Mesothelial cell of epicardium (in vitro differentiated cells): ENCODE results near the gene NGLY1. TPM values are rescaled to one million over a fixed set of nuclear protein-coding genes. Genes with fewer than 3 reads are reported as not detected.

Experiments used
- DNase-seq, 2 experiments: peaks; one replicate each; pipeline ENCODE4 v3.0.0; 2021; ENCODE audit warnings: low spot score in 2 of 2; ENCODE audit not compliant: unreplicated experiment in 2 of 2
- H3K27ac Mint-ChIP-seq: 2 replicates; pipeline ENCODE4 v1.8.0; 2021; ENCODE audit warnings: mixed read lengths
- H3K27me3 Mint-ChIP-seq: 2 replicates; pipeline ENCODE4 v1.8.0; 2021; ENCODE audit warnings: low read depth, mixed read lengths
- H3K36me3 Mint-ChIP-seq: 2 replicates; pipeline ENCODE4 v1.8.0; 2021; ENCODE audit warnings: mixed read lengths
- H3K4me1 Mint-ChIP-seq: 2 replicates; pipeline ENCODE4 v1.8.0; 2021; ENCODE audit warnings: mixed read lengths
- H3K4me3 Mint-ChIP-seq: 2 replicates; pipeline ENCODE4 v1.8.0; 2021; ENCODE audit warnings: mild to moderate bottlenecking, moderate library complexity, mixed read lengths
- H3K9me3 Mint-ChIP-seq: 2 replicates; pipeline ENCODE4 v1.8.0; 2021; ENCODE audit warnings: mixed read lengths
- total RNA-seq: library from RNA; stranded (reverse); gene quantifications from 3 replicates; pipeline ENCODE4 v1.2.1, GENCODE V29; 2021
- TF ChIP-seq, protein P1 (sequence below): fragments of 200-600 bp; sonication (generic); IDR thresholded peaks from one replicate; pipeline ENCODE4 v1.5.0; 2021; ENCODE audit warnings: antibody characterized with exemption; ENCODE audit not compliant: unreplicated experiment

Gene NGLY1
- total RNA-seq, 1 donor from 2014 or later = 32.7 TPM

DNA sequence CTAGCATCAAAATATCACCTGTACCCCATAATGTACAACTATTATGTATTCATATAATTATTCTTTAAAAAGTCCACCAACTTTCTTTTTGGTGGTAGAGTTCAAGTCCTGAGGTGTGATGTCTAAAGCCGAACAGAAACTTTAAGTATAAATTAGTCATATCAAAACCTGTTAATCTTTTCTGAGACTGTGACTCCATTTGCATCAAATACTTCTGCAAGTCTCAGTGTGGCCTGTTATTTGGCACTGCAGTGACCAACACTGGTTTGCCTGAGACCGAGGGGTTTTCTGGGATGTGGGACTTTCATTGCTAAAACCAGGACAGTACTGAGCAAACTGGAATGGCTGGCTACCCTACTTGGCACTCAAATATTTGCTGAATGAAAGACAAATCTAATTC lies 7.3 kb downstream of the NGLY1 start:
- no peak for DNase-seq
- Mint-ChIP-seq H3K9me3 (peaks cover 52% of the 10 kb centered on the region), H3K27ac (no peak overlapping the region), H3K36me3 (peaks cover 64% of the 10 kb centered on the region), H3K27me3 (no peaks in the 10 kb centered on the region), H3K4me1 (peaks cover 6% of the 10 kb centered on the region), H3K4me3 (no peak overlapping the region)
- TF ChIP-seq, protein P1, sequence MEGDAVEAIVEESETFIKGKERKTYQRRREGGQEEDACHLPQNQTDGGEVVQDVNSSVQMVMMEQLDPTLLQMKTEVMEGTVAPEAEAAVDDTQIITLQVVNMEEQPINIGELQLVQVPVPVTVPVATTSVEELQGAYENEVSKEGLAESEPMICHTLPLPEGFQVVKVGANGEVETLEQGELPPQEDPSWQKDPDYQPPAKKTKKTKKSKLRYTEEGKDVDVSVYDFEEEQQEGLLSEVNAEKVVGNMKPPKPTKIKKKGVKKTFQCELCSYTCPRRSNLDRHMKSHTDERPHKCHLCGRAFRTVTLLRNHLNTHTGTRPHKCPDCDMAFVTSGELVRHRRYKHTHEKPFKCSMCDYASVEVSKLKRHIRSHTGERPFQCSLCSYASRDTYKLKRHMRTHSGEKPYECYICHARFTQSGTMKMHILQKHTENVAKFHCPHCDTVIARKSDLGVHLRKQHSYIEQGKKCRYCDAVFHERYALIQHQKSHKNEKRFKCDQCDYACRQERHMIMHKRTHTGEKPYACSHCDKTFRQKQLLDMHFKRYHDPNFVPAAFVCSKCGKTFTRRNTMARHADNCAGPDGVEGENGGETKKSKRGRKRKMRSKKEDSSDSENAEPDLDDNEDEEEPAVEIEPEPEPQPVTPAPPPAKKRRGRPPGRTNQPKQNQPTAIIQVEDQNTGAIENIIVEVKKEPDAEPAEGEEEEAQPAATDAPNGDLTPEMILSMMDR = no peak

DNA sequence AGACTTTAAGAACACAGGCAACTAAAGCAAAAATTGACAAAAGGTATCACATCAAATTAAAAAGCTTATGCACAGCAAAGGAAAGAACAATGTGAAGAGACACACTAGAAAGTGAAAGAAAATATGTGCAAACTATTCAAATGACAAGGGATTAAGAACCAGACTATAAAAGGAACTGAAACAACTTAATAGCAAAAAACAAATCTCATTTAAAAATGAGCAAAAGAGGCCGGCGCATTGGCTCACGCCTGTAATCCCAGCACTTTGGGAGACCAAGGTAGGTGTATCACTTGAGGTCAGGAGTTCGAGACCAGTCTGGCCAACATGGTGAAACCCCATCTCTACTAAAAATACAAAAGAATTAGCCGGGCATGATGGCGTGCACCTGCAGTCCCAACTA lies 14.4 kb downstream of the NGLY1 start:
- Mint-ChIP-seq H3K36me3 (peaks cover 49% of the 10 kb centered on the region), H3K27ac (no peak overlapping the region), H3K4me3 (no peak overlapping the region)

DNA sequence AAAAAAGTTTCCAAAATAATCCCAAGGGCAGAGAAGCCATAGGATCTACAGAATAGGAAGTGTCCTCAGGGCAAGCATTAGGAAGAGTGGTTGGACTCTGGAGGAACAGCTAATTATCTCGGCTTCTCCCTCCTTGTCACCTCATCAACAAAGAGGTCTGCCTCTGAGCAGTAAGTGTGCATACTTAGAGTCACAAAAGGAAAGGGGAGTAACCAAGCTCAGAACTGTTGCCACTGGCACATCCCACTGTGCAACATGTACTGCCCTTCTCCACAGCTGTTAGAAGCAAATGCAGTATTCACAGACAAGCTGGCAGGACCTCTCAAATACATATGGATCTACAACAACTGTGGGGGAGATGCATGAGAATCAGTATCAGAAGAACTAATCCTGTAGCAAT lies 31.5 kb downstream of the NGLY1 start:
- Mint-ChIP-seq H3K9me3 (no peaks in the 10 kb centered on the region), H3K4me1 (no peaks in the 10 kb centered on the region), H3K4me3 (no peak overlapping the region), H3K27ac (no peak overlapping the region), H3K36me3 (peaks cover 41% of the 10 kb centered on the region), H3K27me3 (no peaks in the 10 kb centered on the region)
- TF ChIP-seq, protein P1 = no peak
- DNase-seq = no peak

More for the DNA sequence above, 14.4 kb downstream of the NGLY1 start:
- H3K4me1 Mint-ChIP-seq = no peaks in the 10 kb centered on the region
- H3K27me3 Mint-ChIP-seq = no peaks in the 10 kb centered on the region
- DNase-seq = no peak
- H3K9me3 Mint-ChIP-seq = peaks cover 37% of the 10 kb centered on the region
- TF ChIP-seq, protein P1 = no peak

DNA sequence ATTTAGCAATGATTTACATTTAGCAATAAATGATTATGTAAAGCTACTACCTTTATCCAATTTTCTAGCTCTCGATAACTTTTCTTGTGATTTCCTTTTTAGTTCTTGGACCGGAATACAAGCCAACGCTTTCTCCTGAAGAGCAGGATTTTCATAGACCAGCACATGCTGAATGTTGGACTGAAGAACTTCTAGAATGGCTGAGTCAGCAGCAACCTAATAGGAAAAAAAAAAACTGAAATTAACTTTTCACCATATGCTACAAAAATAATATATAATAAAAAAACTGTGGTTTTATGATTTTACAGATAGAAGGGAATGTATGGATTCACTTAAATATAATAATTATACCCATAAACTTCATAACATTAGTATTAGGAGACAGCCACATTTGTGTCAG lies 32.2 kb downstream of the NGLY1 start:
- no peak for DNase-seq
- TF ChIP-seq, protein P1 = no peak
- Mint-ChIP-seq H3K27ac (no peak overlapping the region), H3K4me1 (no peaks in the 10 kb centered on the region), H3K36me3 (peaks cover 41% of the 10 kb centered on the region), H3K9me3 (no peaks in the 10 kb centered on the region), H3K27me3 (no peaks in the 10 kb centered on the region), H3K4me3 (no peak overlapping the region)

DNA sequence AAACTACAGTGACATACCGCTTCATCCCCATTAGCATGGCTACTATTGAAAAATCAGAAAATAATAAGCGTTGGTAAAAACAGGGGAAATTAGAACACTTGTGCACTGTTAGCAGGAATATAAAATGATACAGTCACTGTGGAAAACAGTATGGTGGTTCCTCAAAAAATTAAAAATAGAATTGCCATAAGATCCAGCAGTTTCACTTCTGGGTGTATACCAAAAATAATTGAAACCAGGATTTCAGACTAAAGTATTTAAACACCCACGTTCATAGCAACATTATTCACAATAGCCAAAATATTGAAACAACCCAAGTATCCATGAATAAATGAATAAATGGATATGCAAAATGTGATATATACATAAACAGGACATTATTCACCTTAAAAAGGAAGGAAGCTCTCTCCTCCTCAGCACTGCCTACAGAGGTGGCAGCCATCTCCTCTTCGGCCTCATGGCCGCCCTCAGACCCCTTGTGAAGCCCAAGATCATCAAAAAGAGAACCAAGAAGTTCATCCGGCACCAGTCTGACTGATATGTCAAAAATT lies 34.1 kb downstream of the NGLY1 start:
- Mint-ChIP-seq H3K4me3 (no peak overlapping the region), H3K27me3 (no peaks in the 10 kb centered on the region), H3K9me3 (no peaks in the 10 kb centered on the region), H3K27ac (no peak overlapping the region), H3K4me1 (no peaks in the 10 kb centered on the region), H3K36me3 (peaks cover 49% of the 10 kb centered on the region)
- TF ChIP-seq, protein P1 = no peak
- DNase-seq = no peak

DNA sequence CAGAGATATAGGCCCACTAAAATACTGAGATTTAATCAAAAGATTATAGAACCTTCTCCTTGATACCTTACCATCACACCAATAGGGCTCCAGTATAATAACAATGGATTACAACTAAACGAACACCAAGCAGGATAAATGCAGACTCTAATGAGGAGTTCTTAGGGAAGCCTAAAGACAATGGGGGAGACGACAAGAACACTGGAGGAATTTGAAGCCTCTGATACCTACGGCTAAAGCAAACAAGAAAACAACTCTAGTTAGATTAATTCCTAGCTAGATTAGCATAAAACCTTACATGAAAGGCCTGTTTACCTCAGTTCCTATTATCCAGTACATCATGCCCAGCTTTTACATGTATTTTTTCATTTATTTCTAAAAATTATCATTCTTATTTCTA lies 35.1 kb downstream of the NGLY1 start:
- Mint-ChIP-seq H3K36me3 (peaks cover 56% of the 10 kb centered on the region), H3K27ac (no peak overlapping the region)

More for the DNA sequence above, 35.1 kb downstream of the NGLY1 start:
- no peaks in the 10 kb centered on the region for H3K9me3 Mint-ChIP-seq
- DNase-seq = no peak
- no peaks in the 10 kb centered on the region for H3K4me1 Mint-ChIP-seq
- H3K27me3 Mint-ChIP-seq = no peaks in the 10 kb centered on the region
- TF ChIP-seq, protein P1 = no peak
- no peak overlapping the region for H3K4me3 Mint-ChIP-seq
